HL-60 (cell line): ENCODE results near the gene PSMD14.

Source experiments
- CTCF ChIP-seq: IDR thresholded peaks from one replicate; pipeline ENCODE4 v1.5.1; 2011; ENCODE audit warnings: low read length, control low read depth, inconsistent platforms; ENCODE audit not compliant: insufficient read depth
- GABPA ChIP-seq: IDR thresholded peaks from 2 replicates; pipeline ENCODE4 v1.6.1; 2012; ENCODE audit warnings: low read depth
- REST ChIP-seq: IDR thresholded peaks from 2 replicates; pipeline ENCODE4 v1.6.1; 2012; ENCODE audit warnings: low read depth; ENCODE audit not compliant: insufficient replicate concordance

- no peak for TF ChIP-seq REST
- TF ChIP-seq CTCF, result no peak
- no peak for TF ChIP-seq GABPA
These were observed 71.5 kb downstream of the PSMD14 start for GRCh38 chr2:161379740-161380139.
